Neural cell (in vitro differentiated cells): ENCODE data around the gene FAM227A. TPM values are rescaled to one million over a fixed set of nuclear protein-coding genes. Genes with fewer than 3 reads are reported as not detected.

Source experiments
- H2AFZ ChIP-seq: fragments of 200-600, 300-800 bp; sonication (generic), shearing (Covaris generic); 2 replicates; pipeline ENCODE4 v1.6.0; 2014; ENCODE audit warnings: low read depth, mild to moderate bottlenecking, antibody characterized with exemption, low read length, moderate library complexity
- H3F3A ChIP-seq: fragments of 200-600 bp; shearing (Covaris generic); 2 replicates; pipeline ENCODE4 v1.6.1; 2016; ENCODE audit warnings: mild to moderate bottlenecking, moderate library complexity, mixed read lengths, antibody characterized with exemption, low read length; ENCODE audit not compliant: insufficient read depth, poor library complexity, severe bottlenecking
- H3K27ac ChIP-seq: fragments of 200-600, 300-800 bp; sonication (generic), shearing (Covaris generic); 2 replicates; pipeline ENCODE4 v1.5.1; 2014; ENCODE audit warnings: mild to moderate bottlenecking, low read length, moderate library complexity
- H3K27me3 ChIP-seq: fragments of 300-800, 200-600 bp; sonication (generic), shearing (Covaris generic); 2 replicates; pipeline ENCODE4 v1.6.0; 2014; ENCODE audit warnings: mild to moderate bottlenecking, low read depth, low read length, moderate library complexity; ENCODE audit not compliant: insufficient read depth
- H3K36me3 ChIP-seq: fragments of 300-800, 200-600 bp; sonication (generic), shearing (Covaris generic); 2 replicates; pipeline ENCODE4 v1.5.1; 2014; ENCODE audit warnings: mild to moderate bottlenecking, antibody characterized with exemption, low read length, moderate library complexity; ENCODE audit not compliant: insufficient read depth
- H3K4me2 ChIP-seq: fragments of 300-800, 200-600 bp; sonication (generic), shearing (Covaris generic); 2 replicates; pipeline ENCODE4 v1.6.0; 2014; ENCODE audit warnings: mild to moderate bottlenecking, low read length
- H3K4me3 ChIP-seq: fragments of 300-800, 200-600 bp; sonication (generic), shearing (Covaris generic); 2 replicates; pipeline ENCODE4 v1.5.1; 2014; ENCODE audit warnings: mild to moderate bottlenecking, low read length, moderate library complexity
- H3K79me2 ChIP-seq: fragments of 200-600 bp; shearing (Covaris generic); replicated peaks from 2 replicates; pipeline ENCODE4 v1.6.0; 2014; ENCODE audit warnings: mild to moderate bottlenecking, low read length, moderate library complexity; ENCODE audit not compliant: insufficient read depth
- H3K9ac ChIP-seq: fragments of 300-800, 200-600 bp; sonication (generic), shearing (Covaris generic); 2 replicates; pipeline ENCODE4 v1.6.1; 2016; ENCODE audit warnings: mild to moderate bottlenecking, low read length, mixed read lengths
- H3K9me2 ChIP-seq: fragments of 200-600 bp; shearing (Covaris generic); 2 replicates; pipeline ENCODE4 v1.6.1; 2016; ENCODE audit warnings: mild to moderate bottlenecking, low read length, mixed read lengths; ENCODE audit not compliant: insufficient read depth
- H3K9me3 ChIP-seq: fragments of 200-600, 300-800 bp; sonication (generic), shearing (Covaris generic); 2 replicates; pipeline ENCODE4 v1.6.1; 2016; ENCODE audit warnings: mild to moderate bottlenecking, mixed run types, low read length, moderate library complexity, mixed read lengths
- H4K20me1 ChIP-seq: fragments of 200-600 bp; shearing (Covaris generic); 2 replicates; pipeline ENCODE4 v1.6.1; 2016; ENCODE audit warnings: mild to moderate bottlenecking, mixed run types; ENCODE audit not compliant: insufficient read depth
- CTCF ChIP-seq: fragments of 450-650 bp; IDR thresholded peaks from 2 replicates; pipeline ENCODE4 v1.5.1; 2014; ENCODE audit warnings: antibody characterized with exemption, mild to moderate bottlenecking, moderate library complexity; ENCODE audit not compliant: poor library complexity, severe bottlenecking
- EP300 ChIP-seq: fragments of 450-650 bp; conservative IDR thresholded peaks from 2 replicates; pipeline ENCODE4 v1.6.1; 2014; ENCODE audit warnings: antibody characterized with exemption, mild to moderate bottlenecking, moderate library complexity; ENCODE audit not compliant: poor library complexity, severe bottlenecking
- EZH2 ChIP-seq: fragments of 200-600, 300-800 bp; shearing (Covaris generic), sonication (generic); IDR thresholded peaks from 2 replicates; pipeline ENCODE4 v1.6.1; 2014; ENCODE audit warnings: antibody characterized with exemption, low read length, borderline replicate concordance, mild to moderate bottlenecking; ENCODE audit not compliant: insufficient read depth, poor library complexity, severe bottlenecking
- MXI1 ChIP-seq: fragments of 450-650 bp; conservative IDR thresholded peaks from 2 replicates; pipeline ENCODE4 v1.6.1; 2014; ENCODE audit warnings: antibody characterized with exemption, mild to moderate bottlenecking; ENCODE audit not compliant: poor library complexity, severe bottlenecking
- POLR2AphosphoS5 ChIP-seq: IDR thresholded peaks from 2 replicates; pipeline ENCODE4 v1.6.1; 2012
- RAD21 ChIP-seq: fragments of 450-650 bp; conservative IDR thresholded peaks from 2 replicates; pipeline ENCODE4 v1.6.1; 2014; ENCODE audit warnings: antibody characterized with exemption, mild to moderate bottlenecking, moderate library complexity
- REST ChIP-seq: IDR thresholded peaks from 2 replicates; pipeline ENCODE4 v1.6.1; 2012; ENCODE audit warnings: borderline replicate concordance
- SMC3 ChIP-seq: fragments of 450-650 bp; conservative IDR thresholded peaks from 2 replicates; pipeline ENCODE4 v1.6.1; 2014; ENCODE audit warnings: antibody characterized with exemption, mild to moderate bottlenecking, moderate library complexity; ENCODE audit not compliant: poor library complexity
- TAF1 ChIP-seq: IDR thresholded peaks from 2 replicates; pipeline ENCODE4 v1.6.1; 2012; ENCODE audit warnings: low read depth
- polyA plus RNA-seq: library from polyadenylated mRNA; depleted of rRNA; stranded (reverse); fragments of >200 nt; gene quantifications from 2 replicates; pipeline ENCODE4 v1.2.3, GENCODE V29; 2014

The FAM227A gene
- polyA plus RNA-seq, 1 donor from 2014 or later: 14.0 TPM

DNA sequence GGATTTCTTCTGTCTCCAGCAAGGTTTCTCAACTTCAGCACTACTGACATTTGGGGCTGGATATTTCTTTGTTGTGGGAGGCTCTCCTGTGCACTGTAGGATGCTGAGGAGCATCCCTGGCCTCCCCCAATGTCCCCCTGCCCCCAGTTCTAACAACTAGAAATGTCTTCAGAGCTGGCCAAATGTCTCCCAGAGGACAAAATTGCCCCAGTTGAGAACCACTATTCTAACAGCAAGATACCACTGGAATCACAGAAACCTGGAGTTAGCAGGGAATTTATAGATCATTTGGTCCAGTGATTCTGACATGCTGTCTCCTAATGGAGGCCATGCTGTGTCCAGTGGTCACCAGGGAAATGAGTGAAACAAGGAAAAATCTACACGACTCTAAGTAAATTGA is 54.0 kb downstream of the FAM227A start:
- TF ChIP-seq POLR2AphosphoS5 (no peak), MXI1 (no peak), CTCF (no peak), SMC3 (no peak), EZH2 (no peak), RAD21 (no peak), TAF1 (no peak), EP300 (no peak)
- H3K79me2 ChIP-seq: no peaks in the 10 kb centered on the region
- H3K4me2 ChIP-seq: no peak overlapping the region
- no peaks in the 10 kb centered on the region for H3F3A ChIP-seq
- no peak overlapping the region for H3K27ac ChIP-seq
- H2AFZ ChIP-seq: no peak overlapping the region
- no peaks in the 10 kb centered on the region for H3K9me3 ChIP-seq
- no peak overlapping the region for H3K4me3 ChIP-seq
- no peaks in the 10 kb centered on the region for H4K20me1 ChIP-seq
- no peaks in the 10 kb centered on the region for H3K36me3 ChIP-seq
- H3K9ac ChIP-seq: no peak overlapping the region
- H3K9me2 ChIP-seq: no peaks in the 10 kb centered on the region
- no peaks in the 10 kb centered on the region for H3K27me3 ChIP-seq

- Histone ChIP-seq H3K4me2 (no peak overlapping the region), H3K9ac (no peak overlapping the region), H3K36me3 (no peaks in the 10 kb centered on the region), H3F3A (no peaks in the 10 kb centered on the region), H3K9me3 (no peaks in the 10 kb centered on the region), H4K20me1 (no peaks in the 10 kb centered on the region), H3K79me2 (no peaks in the 10 kb centered on the region), H3K27me3 (no peaks in the 10 kb centered on the region), H3K9me2 (no peaks in the 10 kb centered on the region), H3K27ac (no peak overlapping the region), H3K4me3 (no peak overlapping the region), H2AFZ (no peak overlapping the region)
- TF ChIP-seq CTCF: no peak
- TF ChIP-seq REST: no peak
- no peak for TF ChIP-seq EZH2
- no peak for TF ChIP-seq EP300
- no peak for TF ChIP-seq RAD21
- TF ChIP-seq SMC3: no peak
- TF ChIP-seq POLR2AphosphoS5: no peak
- no peak for TF ChIP-seq TAF1
- TF ChIP-seq MXI1: no peak
These were observed 54.9 kb downstream of the FAM227A start for GRCh38 chr22:38601221-38601764.
